H9 (cell line): Measurements from ENCODE around the gene EHD4. TPM values are rescaled to one million over a fixed set of nuclear protein-coding genes. Genes with fewer than 3 reads are reported as not detected.

Source experiments
- DNase-seq: peaks from one replicate; pipeline ENCODE4 v3.0.0-alpha.2; 2017
- H2AFZ ChIP-seq: one replicate; pipeline ENCODE4 v1.6.1; 2013; ENCODE audit warnings: mild to moderate bottlenecking, low read length, control low read depth, moderate library complexity
- H2AK5ac ChIP-seq: 2 replicates; pipeline ENCODE4 v1.6.1; 2013; ENCODE audit warnings: low read length, control low read depth, mixed read lengths; ENCODE audit not compliant: insufficient read length
- H2BK120ac ChIP-seq: one replicate; pipeline ENCODE4 v1.6.1; 2013; ENCODE audit warnings: low read depth, mild to moderate bottlenecking, low read length, control low read depth, inconsistent platforms; ENCODE audit not compliant: poor library complexity, severe bottlenecking
- H2BK12ac ChIP-seq: 2 replicates; pipeline ENCODE4 v1.6.1; 2013; ENCODE audit warnings: low read length, control low read depth, mixed read lengths, low read depth; ENCODE audit not compliant: insufficient read length
- H2BK15ac ChIP-seq: 2 replicates; pipeline ENCODE4 v1.6.1; 2013; ENCODE audit warnings: low read depth, low read length, control low read depth
- H2BK20ac ChIP-seq: one replicate; pipeline ENCODE4 v1.6.1; 2013; ENCODE audit warnings: low read depth, mild to moderate bottlenecking, low read length, control low read depth, inconsistent platforms; ENCODE audit not compliant: poor library complexity, severe bottlenecking
- H2BK5ac ChIP-seq: 2 replicates; pipeline ENCODE4 v1.6.1; 2013; ENCODE audit warnings: low read length, control low read depth, mixed read lengths; ENCODE audit not compliant: insufficient read length
- H3K14ac ChIP-seq: 2 replicates; pipeline ENCODE4 v1.6.1; 2013; ENCODE audit warnings: low read length, control low read depth; ENCODE audit not compliant: insufficient read depth
- H3K18ac ChIP-seq: 2 replicates; pipeline ENCODE4 v1.6.1; 2013; ENCODE audit warnings: low read depth, mild to moderate bottlenecking, mixed read lengths, low read length, control low read depth; ENCODE audit not compliant: insufficient read length
- H3K23ac ChIP-seq: 2 replicates; pipeline ENCODE4 v1.6.1; 2013; ENCODE audit warnings: low read length, control low read depth, mixed read lengths, low read depth; ENCODE audit not compliant: insufficient read length
- H3K23me2 ChIP-seq: 2 replicates; pipeline ENCODE4 v1.6.1; 2013; ENCODE audit warnings: low read depth, mild to moderate bottlenecking, mixed read lengths, low read length, control low read depth; ENCODE audit not compliant: insufficient read length, poor library complexity, severe bottlenecking
- H3K27ac ChIP-seq: 2 replicates; pipeline ENCODE4 v1.5.1; 2013; ENCODE audit warnings: low read length, control low read depth, mixed read lengths, low read depth; ENCODE audit not compliant: insufficient read length
- H3K27me3 ChIP-seq: 2 replicates; pipeline ENCODE4 v1.6.1; 2013; ENCODE audit warnings: low read length, control low read depth, inconsistent platforms; ENCODE audit not compliant: insufficient read depth
- H3K4ac ChIP-seq: 2 replicates; pipeline ENCODE4 v1.6.1; 2013; ENCODE audit warnings: low read depth, mild to moderate bottlenecking, control low read depth, inconsistent platforms, low read length, moderate library complexity
- H3K4me1 ChIP-seq: 2 replicates; pipeline ENCODE4 v1.6.1; 2013; ENCODE audit warnings: low read length, control low read depth, inconsistent platforms; ENCODE audit not compliant: insufficient read depth
- H3K4me2 ChIP-seq: 2 replicates; pipeline ENCODE4 v1.6.1; 2013; ENCODE audit warnings: low read length, control low read depth, mixed read lengths; ENCODE audit not compliant: insufficient read length, insufficient read depth
- H3K56ac ChIP-seq: 2 replicates; pipeline ENCODE4 v1.6.1; 2013; ENCODE audit warnings: low read depth, mild to moderate bottlenecking, mixed read lengths, low read length, control low read depth; ENCODE audit not compliant: insufficient read length
- H3K79me1 ChIP-seq: 2 replicates; pipeline ENCODE4 v1.6.1; 2013; ENCODE audit warnings: low read depth, mild to moderate bottlenecking, moderate library complexity, low read length, control low read depth, inconsistent platforms; ENCODE audit not compliant: insufficient read depth, poor library complexity, severe bottlenecking
- H3K79me2 ChIP-seq: 2 replicates; pipeline ENCODE4 v1.6.1; 2013; ENCODE audit warnings: low read length, control low read depth, inconsistent platforms; ENCODE audit not compliant: insufficient read depth
- H3K9ac ChIP-seq: 2 replicates; pipeline ENCODE4 v1.6.1; 2013; ENCODE audit warnings: low read length, control low read depth, mixed read lengths; ENCODE audit not compliant: insufficient read length; ENCODE audit errors: extremely low read depth
- H3K9me3 ChIP-seq: one replicate; pipeline ENCODE4 v1.6.1; 2013; ENCODE audit warnings: low read depth, low read length, inconsistent platforms; ENCODE audit not compliant: control insufficient read depth
- H3T11ph ChIP-seq: one replicate; pipeline ENCODE4 v1.6.1; 2013; ENCODE audit warnings: mild to moderate bottlenecking, low read length, control low read depth, inconsistent platforms
- H4K20me1 ChIP-seq: one replicate; pipeline ENCODE4 v1.6.1; 2013; ENCODE audit not compliant: control insufficient read depth, insufficient read length, insufficient read depth
- H4K5ac ChIP-seq: 2 replicates; pipeline ENCODE4 v1.6.1; 2013; ENCODE audit warnings: low read depth, mild to moderate bottlenecking, mixed read lengths, low read length, control low read depth; ENCODE audit not compliant: insufficient read length
- H4K8ac ChIP-seq: replicated peaks from 2 replicates; pipeline ENCODE4 v1.6.1; 2013; ENCODE audit warnings: low read length, control low read depth, mixed read lengths, low read depth; ENCODE audit not compliant: insufficient read length
- H4K91ac ChIP-seq: 2 replicates; pipeline ENCODE4 v1.6.1; 2013; ENCODE audit warnings: low read depth, mild to moderate bottlenecking, moderate library complexity, mixed read lengths, low read length, control low read depth; ENCODE audit not compliant: insufficient read length
- H3K27ac Mint-ChIP-seq, 3 experiments: 2 replicates in 2 of 3; 3 replicates in 1 of 3; pipeline ENCODE4 v1.8.0; 2020 to 2021; ENCODE audit warnings: mixed read lengths in 3 of 3, mild to moderate bottlenecking in 1 of 3, moderate library complexity in 1 of 3
- H3K27me3 Mint-ChIP-seq: 2 replicates; pipeline ENCODE4 v1.8.0; 2021; ENCODE audit warnings: low read depth, mild to moderate bottlenecking, moderate library complexity, mixed read lengths
- H3K36me3 Mint-ChIP-seq, 3 experiments: 2 replicates in 2 of 3; 3 replicates in 1 of 3; pipeline ENCODE4 v1.8.0; 2020 to 2021; ENCODE audit warnings: low read depth in 3 of 3, mixed read lengths in 3 of 3; ENCODE audit not compliant: insufficient read depth in 1 of 3
- H3K4me1 Mint-ChIP-seq, 2 experiments: 2 replicates each; pipeline ENCODE4 v1.8.0; 2020; ENCODE audit warnings: mixed read lengths in 2 of 2
- H3K4me3 Mint-ChIP-seq, 2 experiments: 2 replicates in 1 of 2; 3 replicates in 1 of 2; pipeline ENCODE4 v1.8.0; 2020 to 2021; ENCODE audit warnings: mild to moderate bottlenecking in 2 of 2, mixed read lengths in 2 of 2, moderate library complexity in 1 of 2
- H3K9me3 Mint-ChIP-seq, 2 experiments: 2 replicates in 1 of 2; 3 replicates in 1 of 2; pipeline ENCODE4 v1.8.0; 2020; ENCODE audit warnings: mild to moderate bottlenecking in 2 of 2, mixed read lengths in 2 of 2, moderate library complexity in 1 of 2
- CTCF ChIP-seq: fragments of 200-600 bp; sonication (generic); conservative IDR thresholded peaks from 3 replicates; pipeline ENCODE4 v1.8.0; 2021; ENCODE audit warnings: antibody characterized with exemption, mild to moderate bottlenecking
- WGBS: extraction: QIAGEN DNeasy Blood & Tissue Kit; methylation state at CpG from one replicate; pipeline ENCODE4 v1.1.7; 2013; ENCODE audit warnings: missing lambda C conversion rate, low lambda C conversion rate, mixed read lengths; ENCODE audit not compliant: insufficient read length; ENCODE audit errors: extremely low coverage; 5-methylcytosine and 5-hydroxymethylcytosine counted together
- total RNA-seq: library from RNA; stranded (reverse); gene quantifications from 2 replicates; pipeline ENCODE4 v1.2.1, GENCODE V29; 2021

Gene EHD4
- total RNA-seq, 1 experiment from 2014 or later, result 22.9 TPM

- no peak overlapping the region for H3K23ac ChIP-seq
- no peaks in the 10 kb centered on the region for H3K27me3 ChIP-seq
- H2BK15ac ChIP-seq, result no peak overlapping the region
- H4K91ac ChIP-seq, result no peak overlapping the region
- H2BK5ac ChIP-seq, result no peak overlapping the region
- no CpG with 5 or more reads among the region's 10 CpGs for WGBS
- H3K23me2 ChIP-seq, result no peaks in the 10 kb centered on the region
- Mint-ChIP-seq H3K27ac (peak overlapping the region in 1 of 3 experiments; percentile 1; a peak in 1 of 7 replicates), H3K36me3 (no peaks in the 10 kb centered on the region), H3K4me1 (peaks cover 0 to 9% of the 10 kb centered on the region in 2 experiments; a peak in 2 of 4 replicates), H3K4me3 (no peak overlapping the region), H3K9me3 (no peaks in the 10 kb centered on the region), H3K27me3 (peaks cover 6% of the 10 kb centered on the region; the same call in 1 of the 2 replicates)
- no peak overlapping the region for H3K9ac ChIP-seq
- no peaks in the 10 kb centered on the region for H3K79me2 ChIP-seq
- no peak overlapping the region for H4K5ac ChIP-seq
- H2BK20ac ChIP-seq, result no peak overlapping the region
- no peak for TF ChIP-seq CTCF
- H2BK120ac ChIP-seq, result no peak overlapping the region
- no peak overlapping the region for H3K4me2 ChIP-seq
- no peaks in the 10 kb centered on the region for H4K20me1 ChIP-seq
- no peak overlapping the region for H3K14ac ChIP-seq
- no peak for DNase-seq
- H3K4me1 ChIP-seq, result no peaks in the 10 kb centered on the region
- no peaks in the 10 kb centered on the region for H3K9me3 ChIP-seq
- no peaks in the 10 kb centered on the region for H3K79me1 ChIP-seq
- H3T11ph ChIP-seq, result no peak overlapping the region
- H3K4ac ChIP-seq, result no peak overlapping the region
- H2AK5ac ChIP-seq, result no peak overlapping the region
- no peak overlapping the region for H3K27ac ChIP-seq
- no peak overlapping the region for H2BK12ac ChIP-seq
- H3K18ac ChIP-seq, result no peak overlapping the region
- H3K56ac ChIP-seq, result no peak overlapping the region
- H2AFZ ChIP-seq, result no peak overlapping the region
- H4K8ac ChIP-seq, result no peak overlapping the region
Measured at GRCh38 chr15:41996376-41996775, 24.0 kb upstream of the EHD4 start.
